Right cardiac atrium (tissue), 5 donors: ENCODE data around the gene OR6C4. TPM values are rescaled to one million over a fixed set of nuclear protein-coding genes. Genes with fewer than 3 reads are reported as not detected.
"Not testable (repeated sequence)": the region's sequence is repeated elsewhere in the genome, so short reads cannot be mapped to it uniquely, and the experiment has no call there.

Experiments
- ATAC-seq, 2 donors: fragments of 200-7000 bp; cut with Tn5 transposase; one replicate each; pipeline versions ENCODE4 v1.8.0 to v1.9.1; 2020; ENCODE audit warnings: moderate library complexity in 2 of 2, mild to moderate bottlenecking in 1 of 2
- DNase-seq, 3 donors: peaks; one replicate each; pipeline ENCODE4 v3.0.0-alpha.2; 2020
- H3K27ac ChIP-seq: one replicate; pipeline ENCODE4 v1.5.1; 2013; ENCODE audit warnings: mild to moderate bottlenecking, low read length, control low read depth, moderate library complexity
- H3K27me3 ChIP-seq: one replicate; pipeline ENCODE4 v1.6.1; 2013; ENCODE audit not compliant: control insufficient read depth, insufficient read depth
- H3K4me1 ChIP-seq: one replicate; pipeline ENCODE4 v1.6.1; 2013; ENCODE audit warnings: low read length; ENCODE audit not compliant: control insufficient read depth, insufficient read depth
- H3K4me3 ChIP-seq: one replicate; pipeline ENCODE4 v1.5.1; 2013; ENCODE audit warnings: low read length, control low read depth
- H3K9me3 ChIP-seq: one replicate; pipeline ENCODE4 v1.6.1; 2013; ENCODE audit warnings: low read length; ENCODE audit not compliant: control insufficient read depth
- WGBS: extraction: QIAGEN DNeasy Blood & Tissue Kit; methylation state at CpG from one replicate; pipeline ENCODE4 v1.1.7; 2013; 5-methylcytosine and 5-hydroxymethylcytosine counted together
- intact Hi-C, 4 donors: fragments of 100-400 bp; cut with DNase I; formaldehyde crosslinking; loops; one replicate each; pipeline versions ENCODE4 v1.11.0 to v1.14.0; 2022 to 2023
- polyA plus RNA-seq: library from polyadenylated mRNA; stranded (reverse); fragments of 200-250 nt; gene quantifications from one replicate; pipeline ENCODE4 v1.2.3, GENCODE V29; 2013
- total RNA-seq, 4 donors: library from RNA; stranded (reverse); fragmentation: NEBNext Ultra II Directional; extraction: Animal tissue kit (Norgen Biotek cat#: 25700); gene quantifications; one replicate each; pipeline ENCODE4 v1.2.1, GENCODE V29; 2021
- donor health status: healthy with polysubstance abuse.
- donor health status: DM: no; HTN: yes; CAD: no.
- donor health status: DM: no; HTN: no; CAD: no.
- donor health status: DM: no; HTN: yes; CAD: no; lungs with severe emphysema.
- donor health status: DM: yes; HTN: yes; CAD: no.

The OR6C4 gene
- total and polyA plus RNA-seq, 5 donors, result not detected

DNA sequence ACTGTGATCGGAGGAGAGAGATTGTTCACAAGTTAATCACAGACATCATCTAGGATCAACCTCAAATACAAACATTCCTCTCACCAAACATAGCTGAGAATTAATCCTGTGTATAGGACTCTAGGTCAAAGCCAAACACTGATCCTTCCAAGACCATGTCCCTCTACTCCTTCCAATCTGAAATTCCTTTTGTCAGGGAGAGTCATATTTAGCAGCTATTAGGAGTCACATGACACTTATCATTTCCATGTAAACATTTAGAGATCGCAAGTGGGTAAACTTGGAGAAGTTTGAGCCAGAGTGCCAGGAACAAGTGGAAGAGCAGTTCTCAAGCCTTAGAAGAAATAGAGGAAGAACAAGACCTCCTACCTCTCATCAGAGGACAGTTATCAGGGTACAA, 36.4 kb downstream of the OR6C4 start:
- Histone ChIP-seq H3K4me1 (no peaks in the 10 kb centered on the region), H3K9me3 (no peaks in the 10 kb centered on the region), H3K27ac (no peak overlapping the region), H3K4me3 (no peak overlapping the region), H3K27me3 (no peaks in the 10 kb centered on the region)
- DNase-seq (no peak), ATAC-seq (no peak)
- intact Hi-C loops, result no loop called here
- WGBS, result 83% methylated on average over 2 of the region's 2 CpGs

DNA sequence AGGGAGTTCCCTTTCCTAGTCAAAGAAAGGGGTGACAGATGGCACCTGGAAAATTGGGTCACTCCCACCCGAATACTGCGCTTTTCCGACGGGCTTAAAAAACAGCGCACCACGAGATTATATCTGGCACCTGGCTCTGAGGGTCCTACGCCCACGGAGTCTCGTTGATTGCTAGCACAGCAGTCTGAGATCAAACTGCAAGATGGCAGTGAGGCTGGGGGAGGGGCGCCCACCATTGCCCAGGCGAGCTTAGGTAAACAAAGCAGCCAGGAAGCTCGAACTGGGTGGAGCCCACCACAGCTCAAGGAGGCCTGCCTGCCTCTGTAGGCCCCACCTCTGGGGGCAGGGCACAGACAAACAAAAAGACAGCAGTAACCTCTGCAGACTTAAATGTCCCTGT, 40.8 kb downstream of the OR6C4 start:
- DNase-seq, ATAC-seq, intact Hi-C loops, H3K27ac ChIP-seq, H3K9me3 ChIP-seq, H3K4me1 ChIP-seq, H3K27me3 ChIP-seq, H3K4me3 ChIP-seq: not testable (repeated sequence)
- 56% methylated on average over 12 of the region's 12 CpGs for WGBS

Other genes starting within 250 kb of the OR6C4 start
- gene OR6C1, start 235.3 kb upstream of the OR6C4 start, total RNA-seq, result not detected
- gene OR6C1, start 235.3 kb upstream of the OR6C4 start, polyA plus RNA-seq, result not detected
- not detected for gene OR6C3, start 218.9 kb upstream of the OR6C4 start, total RNA-seq
- gene OR6C3, start 218.9 kb upstream of the OR6C4 start, polyA plus RNA-seq, result not detected
- not detected for gene OR6C75, start 186.6 kb upstream of the OR6C4 start, total RNA-seq
- gene OR6C75, start 186.6 kb upstream of the OR6C4 start, polyA plus RNA-seq, result not detected
- not detected for gene OR6C65, start 149.1 kb upstream of the OR6C4 start, total RNA-seq
- gene OR6C65, start 149.1 kb upstream of the OR6C4 start, polyA plus RNA-seq, result not detected
- not detected for gene OR6C76, start 123.3 kb upstream of the OR6C4 start, total RNA-seq
- gene OR6C76, start 123.3 kb upstream of the OR6C4 start, polyA plus RNA-seq, result not detected
- gene OR6C2, start 105.5 kb upstream of the OR6C4 start, total RNA-seq, result not detected
- not detected for gene OR6C2, start 105.5 kb upstream of the OR6C4 start, polyA plus RNA-seq
- gene OR6C70, start 79.5 kb upstream of the OR6C4 start, total RNA-seq, result not detected
- not detected for gene OR6C70, start 79.5 kb upstream of the OR6C4 start, polyA plus RNA-seq
- gene OR6C68, start 57.2 kb upstream of the OR6C4 start, total RNA-seq, result not detected
- gene OR6C68, start 57.2 kb upstream of the OR6C4 start, polyA plus RNA-seq, result not detected
- not detected for gene OR2AP1, start 22.9 kb downstream of the OR6C4 start, total RNA-seq
- gene OR2AP1, start 22.9 kb downstream of the OR6C4 start, polyA plus RNA-seq, result not detected
- 1 to 10 TPM; 1.3 to 2.9 (median 1.4) TPM for gene OR10P1, start 87.3 kb downstream of the OR6C4 start, total RNA-seq
- gene OR10P1, start 87.3 kb downstream of the OR6C4 start, polyA plus RNA-seq, result 1.6 TPM
- 100 to 1,000 TPM; 465 to 674 (median 604) TPM for gene ITGA7, start 158.3 kb downstream of the OR6C4 start, total RNA-seq
- 288 TPM for gene ITGA7, start 158.3 kb downstream of the OR6C4 start, polyA plus RNA-seq
- gene BLOC1S1, start 166.4 kb downstream of the OR6C4 start, total RNA-seq, result 100 to 1,000 TPM; 134 to 149 (median 139) TPM
- gene BLOC1S1, start 166.4 kb downstream of the OR6C4 start, polyA plus RNA-seq, result 205 TPM
- gene RDH5, start 170.8 kb downstream of the OR6C4 start, total RNA-seq, result 10 to 100 TPM; 15.9 to 27.7 (median 23.3) TPM
- 24.1 TPM for gene RDH5, start 170.8 kb downstream of the OR6C4 start, polyA plus RNA-seq
- gene CD63, start 179.4 kb downstream of the OR6C4 start, total RNA-seq, result 1,000 to 10,000 TPM; 1,076 to 1,430 (median 1,264) TPM
- 1,376 TPM for gene CD63, start 179.4 kb downstream of the OR6C4 start, polyA plus RNA-seq
- gene GDF11, start 193.5 kb downstream of the OR6C4 start, total RNA-seq, result 10 to 100 TPM; 16.2 to 17.5 (median 16.7) TPM
- gene GDF11, start 193.5 kb downstream of the OR6C4 start, polyA plus RNA-seq, result 11.5 TPM